ENCODE results near the gene NAPSA. TPM values are rescaled to one million over a fixed set of nuclear protein-coding genes. Genes with fewer than 3 reads are reported as not detected.

NAPSA gene
- total RNA-seq, 2 donors from 2014 or later: 1.8 to 2.3 TPM

GRCh38 chr19:50328224-50328872, 37.1 kb downstream of the NAPSA start:
- Histone ChIP-seq H3K27ac (peak overlapping the region in 2 of 4 donors; percentile 49 to 54), H3K9me3 (no peaks in the 10 kb centered on the region), H3K4me1 (peaks cover 72% of the 10 kb centered on the region), H3K27me3 (no peaks in the 10 kb centered on the region), H3K36me3 (replicated peaks in 1 of 2; ENCODE audit: insufficient read depth in 1 of 2, low read depth in 2 of 2) (no peaks in the 10 kb centered on the region), H3K4me3 (no peak overlapping the region)
- intact Hi-C loops (cut with DNase I): no loop called here
- ATAC-seq: no peak
- no peak for TF ChIP-seq POLR2A (IDR thresholded peaks at IDR 0.05)
- TF ChIP-seq CTCF (IDR thresholded peaks at IDR 0.05): peak in 3 of 7 experiments; percentile 32 to 42 (median 32)
- WGBS, 2 donors: 3% methylated on average over 51 of the region's 104 CpGs; no CpG with 5 or more reads in 1 of the 2 donors
- peak in 3 of 4 donors; percentile 37 to 45 (median 40) for DNase-seq

- no peaks in the 10 kb centered on the region for H3K9me3 ChIP-seq
- 37 to 42% methylated on average over 14 to 15 of the region's 20 CpGs for WGBS, 2 donors
- H3K36me3 ChIP-seq (replicated peaks in 1 of 2; ENCODE audit: insufficient read depth in 1 of 2, low read depth in 2 of 2): no peaks in the 10 kb centered on the region
- intact Hi-C loops (cut with DNase I): no loop called here
- peaks cover 65% of the 10 kb centered on the region for H3K4me1 ChIP-seq
- no peak for ATAC-seq
- no peak overlapping the region for H3K4me3 ChIP-seq
- DNase-seq: no peak
- H3K27me3 ChIP-seq: no peaks in the 10 kb centered on the region
- no peak for TF ChIP-seq POLR2A (IDR thresholded peaks at IDR 0.05)
- TF ChIP-seq CTCF (IDR thresholded peaks at IDR 0.05): no peak
- no peak overlapping the region for H3K27ac ChIP-seq
Measured at GRCh38 chr19:50327461-50328223, 37.8 kb downstream of the NAPSA start.

GRCh38 chr19:50327013-50327412, 38.4 kb downstream of the NAPSA start:
- Histone ChIP-seq H3K27ac (no peak overlapping the region), H3K9me3 (no peaks in the 10 kb centered on the region), H3K4me3 (no peak overlapping the region), H3K4me1 (peaks cover 59% of the 10 kb centered on the region), H3K36me3 (replicated peaks in 1 of 2; ENCODE audit: insufficient read depth in 1 of 2, low read depth in 2 of 2) (no peaks in the 10 kb centered on the region), H3K27me3 (no peaks in the 10 kb centered on the region)
- no peak for DNase-seq
- no peak for TF ChIP-seq POLR2A (IDR thresholded peaks at IDR 0.05)
- no peak for TF ChIP-seq CTCF (IDR thresholded peaks at IDR 0.05)
- no peak for ATAC-seq
- WGBS, 2 donors: 51% methylated on average over 3 to 4 of the region's 4 CpGs
- intact Hi-C loops (cut with DNase I): no loop called here

GRCh38 chr19:50326101-50326664, 39.3 kb downstream of the NAPSA start:
- Histone ChIP-seq H3K9me3 (no peaks in the 10 kb centered on the region), H3K4me3 (no peak overlapping the region), H3K36me3 (replicated peaks in 1 of 2; ENCODE audit: insufficient read depth in 1 of 2, low read depth in 2 of 2) (no peaks in the 10 kb centered on the region), H3K27ac (no peak overlapping the region), H3K27me3 (no peaks in the 10 kb centered on the region), H3K4me1 (peaks cover 50% of the 10 kb centered on the region)
- intact Hi-C loops (cut with DNase I): no loop called here
- TF ChIP-seq CTCF (IDR thresholded peaks at IDR 0.05) (no peak), POLR2A (IDR thresholded peaks at IDR 0.05) (no peak)
- WGBS, 2 donors: 6 to 10% methylated on average over 17 to 26 of the region's 26 CpGs
- no peak for DNase-seq
- no peak for ATAC-seq
